SK-N-SH (cell line): ENCODE results near the gene ZNF74. TPM values are rescaled to one million over a fixed set of nuclear protein-coding genes. Genes with fewer than 3 reads are reported as not detected.
"Not testable (repeated sequence)": the region's sequence is repeated elsewhere in the genome, so short reads cannot be mapped to it uniquely, and the experiment has no call there.

Source experiments
- CTCF ChIA-PET: fragments of 300-600, 350-600 bp; formaldehyde crosslinking; extraction: SDS; loops from one replicate; lab custom pipeline; 2021; lab: Yijun Ruan, JAX
- POLR2A ChIA-PET: fragments of 350-600 bp; sonication (Branson Sonifier 250); formaldehyde crosslinking; extraction: SDS; loops from one replicate; lab custom pipeline; 2020; ENCODE audit warnings: antibody characterized with exemption, inconsistent platforms; lab: Yijun Ruan, JAX
- DNase-seq: peaks from one replicate; pipeline ENCODE4 v3.0.0; 2012
- H2AFZ ChIP-seq: fragments of 200-600 bp; sonication (generic); 2 replicates; pipeline ENCODE4 v1.8.1; 2016; ENCODE audit warnings: antibody characterized with exemption, mild to moderate bottlenecking, low read depth
- H3F3A ChIP-seq: fragments of 200-600 bp; sonication (generic); replicated peaks from 2 replicates; pipeline ENCODE3; 2016; ENCODE audit warnings: antibody characterized with exemption, mild to moderate bottlenecking; ENCODE audit not compliant: insufficient read depth
- H3K27ac ChIP-seq, 2 experiments: fragments of 200-500 bp in 1 of 2; fragments of 200-600 bp in 1 of 2; sonication (Bioruptor generic) in 1 of 2; sonication (generic), shearing (Covaris generic) in 1 of 2; 2 replicates each; pipeline versions ENCODE4 v1.5.1 to v1.6.1; 2014 to 2016; ENCODE audit warnings: low read depth in 2 of 2, inconsistent platforms in 1 of 2, low read length in 1 of 2, mild to moderate bottlenecking in 1 of 2, mixed read lengths in 1 of 2
- H3K27me3 ChIP-seq: fragments of 200-600 bp; sonication (generic), shearing (Covaris generic); 2 replicates; pipeline ENCODE4 v1.6.1; 2016; ENCODE audit warnings: mixed run types; ENCODE audit not compliant: insufficient read depth
- H3K36me3 ChIP-seq, 2 experiments: fragments of 200-500 bp in 1 of 2; fragments of 200-600 bp in 1 of 2; sonication (Bioruptor generic) in 1 of 2; sonication (generic) in 1 of 2; replicated peaks in 1 of 2; 2 replicates each; pipeline versions ENCODE3 to v1.5.1; 2014 to 2016; ENCODE audit warnings: low read length in 1 of 2, mild to moderate bottlenecking in 1 of 2; ENCODE audit not compliant: insufficient read depth in 2 of 2, control insufficient read depth in 1 of 2
- H3K4me1 ChIP-seq, 2 experiments: fragments of 200-500 bp in 1 of 2; fragments of 200-600 bp in 1 of 2; sonication (Bioruptor generic) in 1 of 2; sonication (generic), shearing (Covaris generic) in 1 of 2; 2 replicates each; pipeline versions ENCODE4 v1.5.1 to v1.6.1; 2014 to 2016; ENCODE audit warnings: low read depth in 1 of 2, low read length in 1 of 2, mixed run types in 1 of 2; ENCODE audit not compliant: insufficient read depth in 2 of 2, control insufficient read depth in 1 of 2
- H3K4me2 ChIP-seq: fragments of 200-600 bp; sonication (generic), shearing (Covaris generic); 2 replicates; pipeline ENCODE4 v1.6.1; 2017; ENCODE audit warnings: mixed run types
- H3K4me3 ChIP-seq, 2 experiments: fragments of 200-500 bp in 1 of 2; fragments of 200-600 bp in 1 of 2; sonication (Bioruptor generic) in 1 of 2; sonication (generic), shearing (Covaris generic) in 1 of 2; 2 replicates each; pipeline versions ENCODE4 v1.5.1 to v1.8.1; 2014 to 2016; ENCODE audit warnings: low read depth in 2 of 2, inconsistent platforms in 1 of 2, low read length in 1 of 2, mild to moderate bottlenecking in 1 of 2, mixed read lengths in 1 of 2, moderate library complexity in 1 of 2
- H3K79me2 ChIP-seq: fragments of 200-600 bp; sonication (generic); 2 replicates; pipeline ENCODE4 v1.8.1; 2017; ENCODE audit warnings: mild to moderate bottlenecking; ENCODE audit not compliant: insufficient read depth
- H3K9ac ChIP-seq: fragments of 200-600 bp; sonication (generic); 2 replicates; pipeline ENCODE4 v1.6.1; 2017; ENCODE audit warnings: mixed run types
- H3K9me2 ChIP-seq: fragments of 200-600 bp; sonication (generic); 2 replicates; pipeline ENCODE4 v1.6.1; 2017; ENCODE audit warnings: mixed run types
- H3K9me3 ChIP-seq: fragments of 200-600 bp; sonication (generic); 2 replicates; pipeline ENCODE4 v1.6.1; 2017; ENCODE audit warnings: mixed run types, mild to moderate bottlenecking, moderate library complexity
- H4K20me1 ChIP-seq: fragments of 200-600 bp; sonication (generic); 2 replicates; pipeline ENCODE4 v1.6.1; 2017; ENCODE audit warnings: mild to moderate bottlenecking, mixed run types; ENCODE audit not compliant: insufficient read depth
- CHD2 ChIP-seq: fragments of 150-350 bp; IDR thresholded peaks from 2 replicates; pipeline ENCODE4 v1.6.1; 2018; ENCODE audit warnings: low read length; ENCODE audit not compliant: partially characterized antibody
- GATA2 ChIP-seq: sonication (generic); formaldehyde crosslinking; IDR thresholded peaks from 2 replicates; pipeline ENCODE4 v1.5.0; 2020; ENCODE audit warnings: mild to moderate bottlenecking, missing genetic modification reagents
- IRF3 ChIP-seq: fragments of 150-350 bp; IDR thresholded peaks from 2 replicates; pipeline ENCODE4 v1.6.1; 2016; ENCODE audit warnings: mild to moderate bottlenecking, low read depth, low read length
- MXI1 ChIP-seq: IDR thresholded peaks from 2 replicates; pipeline ENCODE4 v1.6.1; 2012; ENCODE audit warnings: mild to moderate bottlenecking, low read depth, low read length, improper control_type of control experiment
- POLR2AphosphoS5 ChIP-seq: IDR thresholded peaks from 2 replicates; pipeline ENCODE4 v1.6.1; 2012; ENCODE audit warnings: low read depth, low read length
- RAD21 ChIP-seq: IDR thresholded peaks from 2 replicates; pipeline ENCODE4 v1.6.1; 2012; ENCODE audit warnings: mild to moderate bottlenecking, low read length
- RCOR1 ChIP-seq: fragments of 150-350 bp; IDR thresholded peaks from 2 replicates; pipeline ENCODE4 v1.6.1; 2017; ENCODE audit warnings: antibody characterized with exemption, low read length
- REST ChIP-seq: IDR thresholded peaks from 2 replicates; pipeline ENCODE4 v1.6.1; 2012; ENCODE audit warnings: mild to moderate bottlenecking, low read depth, low read length, moderate library complexity
- SIN3A ChIP-seq: IDR thresholded peaks from 2 replicates; pipeline ENCODE4 v1.6.1; 2012; ENCODE audit warnings: low read depth, mild to moderate bottlenecking, low read length, moderate library complexity, borderline replicate concordance
- TEAD4 ChIP-seq: IDR thresholded peaks from 2 replicates; pipeline ENCODE4 v1.4.0; 2012; ENCODE audit warnings: mild to moderate bottlenecking, borderline replicate concordance; ENCODE audit not compliant: insufficient read depth
- USF2 ChIP-seq: fragments of 150-350 bp; IDR thresholded peaks from 2 replicates; pipeline ENCODE4 v1.6.1; 2017; ENCODE audit warnings: antibody characterized with exemption, low read length, low read depth, borderline replicate concordance
- YY1 ChIP-seq: IDR thresholded peaks from 2 replicates; pipeline ENCODE4 v1.4.0; 2012; ENCODE audit warnings: low read depth, mild to moderate bottlenecking
- ZBTB33 ChIP-seq: IDR thresholded peaks from 2 replicates; pipeline ENCODE4 v1.4.0; 2012; ENCODE audit warnings: low read depth, borderline replicate concordance
- WGBS: methylation state at CpG from one replicate; pipeline ENCODE4 v1.1.6; 2017; ENCODE audit warnings: low lambda C conversion rate; 5-methylcytosine and 5-hydroxymethylcytosine counted together
- polyA plus RNA-seq, 3 experiments: library from polyadenylated mRNA; depleted of rRNA; stranded (reverse); fragments of >200 nt; gene quantifications; 2 replicates each; pipeline ENCODE4 v1.2.3, GENCODE V29; 2012

Gene ZNF74
- polyA plus RNA-seq, 1 of the 3 experiments (the other 2 are of a cell fraction) = 8.0 TPM

- TF ChIP-seq USF2 (no peak), GATA2 (no peak), SIN3A (no peak), MXI1 (no peak), IRF3 (no peak), YY1 (no peak), RCOR1 (no peak)
- Histone ChIP-seq H3K27me3 (no peaks in the 10 kb centered on the region), H3K9me3 (no peaks in the 10 kb centered on the region), H3K79me2 (no peaks in the 10 kb centered on the region), H3K4me2 (no peak overlapping the region), H4K20me1 (no peaks in the 10 kb centered on the region), H3K9ac (no peak overlapping the region), H3K4me1 (no peaks in the 10 kb centered on the region), H3K9me2 (no peaks in the 10 kb centered on the region), H3K4me3 (no peak overlapping the region), H3K27ac (no peak overlapping the region), H3K36me3 (peaks cover 24 to 25% of the 10 kb centered on the region in 2 experiments), H2AFZ (no peak overlapping the region), H3F3A (peaks cover 4% of the 10 kb centered on the region)
- WGBS = 100% methylated on average over 1 of the region's 1 CpG
- no peak for DNase-seq
- ChIA-PET CTCF (no interaction called here), POLR2A (no interaction called here)
Measured at GRCh38 chr22:20450551-20450906, 56.6 kb downstream of the ZNF74 start.

GRCh38 chr22:20451129-20451778 lies 57.3 kb downstream of the ZNF74 start:
- 94% methylated on average over 13 of the region's 15 CpGs for WGBS
- H3K9me2 ChIP-seq, H3F3A ChIP-seq, H3K4me1 ChIP-seq, H3K9ac ChIP-seq, H3K4me3 ChIP-seq, POLR2A ChIA-PET, H3K79me2 ChIP-seq, H2AFZ ChIP-seq, H3K9me3 ChIP-seq, H3K27ac ChIP-seq, H4K20me1 ChIP-seq, H3K4me2 ChIP-seq, DNase-seq, H3K27me3 ChIP-seq: not testable (repeated sequence)
- CTCF ChIA-PET = interaction anchor here (1.5 kb wide), 1 partner anchor 33 kb away, joined by 5 read pairs; no protein-coding TSS in a partner anchor
- H3K36me3 ChIP-seq = peaks cover 26 to 29% of the 10 kb centered on the region in 2 experiments

- no peak overlapping the region for H2AFZ ChIP-seq
- 74% methylated on average over 2 of the region's 2 CpGs for WGBS
- H3K9me3 ChIP-seq = no peaks in the 10 kb centered on the region
- TF ChIP-seq MXI1 (no peak), RAD21 (no peak), CHD2 (no peak), TEAD4 (no peak), POLR2AphosphoS5 (no peak), REST (no peak), GATA2 (no peak), ZBTB33 (no peak), RCOR1 (no peak)
Measured at GRCh38 chr22:20451920-20452319, 58.0 kb downstream of the ZNF74 start.

More at GRCh38 chr22:20451920-20452319, 58.0 kb downstream of the ZNF74 start:
- Histone ChIP-seq H3K4me2 (no peak overlapping the region), H3K4me1 (peaks cover 0 to 7% of the 10 kb centered on the region in 2 experiments; a peak in 1 of 4 replicates), H4K20me1 (no peaks in the 10 kb centered on the region), H3K9ac (no peak overlapping the region), H3F3A (peaks cover 4% of the 10 kb centered on the region), H3K79me2 (no peaks in the 10 kb centered on the region), H3K27ac (no peak overlapping the region), H3K9me2 (no peaks in the 10 kb centered on the region), H3K4me3 (no peak overlapping the region), H3K36me3 (peaks cover 26% of the 10 kb centered on the region in 2 experiments), H3K27me3 (no peaks in the 10 kb centered on the region)
- POLR2A ChIA-PET = no interaction called here
- DNase-seq = no peak
- CTCF ChIA-PET = interaction anchor here (1.5 kb wide), 1 partner anchor 33 kb away, joined by 5 read pairs; no protein-coding TSS in a partner anchor
